ENCODE data around the gene IQSEC3. TPM values are rescaled to one million over a fixed set of nuclear protein-coding genes. Genes with fewer than 3 reads are reported as not detected.

Gene IQSEC3
- polyA plus RNA-seq, 1 donor from 2014 or later = 2.4 TPM

DNA sequence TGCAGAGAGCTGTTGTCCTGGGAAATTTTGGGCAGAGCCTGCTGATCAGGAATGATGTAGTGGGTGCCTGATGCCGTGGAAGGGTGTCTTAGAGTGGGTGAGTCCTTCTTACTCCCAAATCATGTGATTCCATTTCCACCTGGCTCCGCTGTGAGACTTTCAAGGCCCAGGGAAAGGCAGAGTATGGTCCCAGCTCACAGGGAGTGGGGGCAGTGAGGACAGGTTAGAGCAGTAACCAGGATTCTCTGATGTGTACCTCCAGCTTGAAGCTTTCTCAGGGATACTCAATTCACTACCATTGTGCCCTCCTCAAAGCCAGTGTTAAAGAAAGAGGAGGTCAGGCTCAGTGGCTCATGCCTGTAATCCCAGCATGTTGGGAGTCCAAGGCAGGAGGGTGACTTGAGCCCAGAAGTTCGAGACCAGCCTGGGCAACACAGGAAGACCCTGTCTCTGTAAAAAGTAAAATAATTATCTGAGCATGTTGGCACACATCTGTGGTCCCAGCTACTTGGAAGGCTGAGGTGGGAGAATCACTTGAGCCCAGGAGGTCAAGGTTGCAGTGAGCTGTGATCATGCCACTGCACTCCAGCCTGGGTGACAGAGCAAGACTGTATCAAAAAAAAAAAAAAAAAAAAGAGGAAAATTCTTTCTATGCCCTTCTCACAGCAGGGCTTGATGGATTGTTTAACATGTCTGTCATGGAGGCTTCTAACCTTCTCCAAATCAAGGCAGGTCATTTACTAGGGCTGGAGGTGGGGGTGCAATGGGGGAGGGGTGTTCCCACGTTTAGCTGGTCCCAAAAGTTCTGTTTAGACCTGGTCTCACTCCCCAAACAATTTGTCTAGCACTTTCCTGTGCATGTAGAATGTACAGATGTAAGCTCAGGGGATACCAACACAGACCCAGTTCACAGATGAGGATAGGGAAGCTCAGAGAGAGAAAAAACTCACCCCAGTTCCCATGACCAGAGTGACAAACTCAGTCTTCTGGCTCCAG, 12.5 kb upstream of the IQSEC3 start:
- no peaks in the 10 kb centered on the region for H3K9me3 ChIP-seq (ENCODE audit: low read length)
- no peak overlapping the region for H3K4me2 ChIP-seq (ENCODE audit: low read length)
- H3K27ac ChIP-seq (ENCODE audit: low read length) = no peak overlapping the region
- no peaks in the 10 kb centered on the region for H3F3A ChIP-seq (ENCODE audit: insufficient read depth, low read length, poor library complexity, severe bottlenecking)
- H3K27me3 ChIP-seq (ENCODE audit: insufficient read depth, low read depth, low read length) = no peaks in the 10 kb centered on the region
- no peak for TF ChIP-seq SMC3 (conservative IDR thresholded peaks at IDR 0.05; ENCODE audit: poor library complexity)
- no peak for TF ChIP-seq RAD21 (conservative IDR thresholded peaks at IDR 0.05)
- no peak for TF ChIP-seq TAF1 (IDR thresholded peaks at IDR 0.05; ENCODE audit: low read depth)
- TF ChIP-seq MXI1 (conservative IDR thresholded peaks at IDR 0.05; ENCODE audit: poor library complexity, severe bottlenecking) = no peak
- TF ChIP-seq, protein P1, sequence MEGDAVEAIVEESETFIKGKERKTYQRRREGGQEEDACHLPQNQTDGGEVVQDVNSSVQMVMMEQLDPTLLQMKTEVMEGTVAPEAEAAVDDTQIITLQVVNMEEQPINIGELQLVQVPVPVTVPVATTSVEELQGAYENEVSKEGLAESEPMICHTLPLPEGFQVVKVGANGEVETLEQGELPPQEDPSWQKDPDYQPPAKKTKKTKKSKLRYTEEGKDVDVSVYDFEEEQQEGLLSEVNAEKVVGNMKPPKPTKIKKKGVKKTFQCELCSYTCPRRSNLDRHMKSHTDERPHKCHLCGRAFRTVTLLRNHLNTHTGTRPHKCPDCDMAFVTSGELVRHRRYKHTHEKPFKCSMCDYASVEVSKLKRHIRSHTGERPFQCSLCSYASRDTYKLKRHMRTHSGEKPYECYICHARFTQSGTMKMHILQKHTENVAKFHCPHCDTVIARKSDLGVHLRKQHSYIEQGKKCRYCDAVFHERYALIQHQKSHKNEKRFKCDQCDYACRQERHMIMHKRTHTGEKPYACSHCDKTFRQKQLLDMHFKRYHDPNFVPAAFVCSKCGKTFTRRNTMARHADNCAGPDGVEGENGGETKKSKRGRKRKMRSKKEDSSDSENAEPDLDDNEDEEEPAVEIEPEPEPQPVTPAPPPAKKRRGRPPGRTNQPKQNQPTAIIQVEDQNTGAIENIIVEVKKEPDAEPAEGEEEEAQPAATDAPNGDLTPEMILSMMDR (IDR thresholded peaks at IDR 0.05; ENCODE audit: poor library complexity, severe bottlenecking) = no peak
- TF ChIP-seq EZH2 (IDR thresholded peaks at IDR 0.05; ENCODE audit: borderline replicate concordance, insufficient read depth, low read length, poor library complexity, severe bottlenecking) = no peak
- TF ChIP-seq POLR2AphosphoS5 (IDR thresholded peaks at IDR 0.05) = no peak
- TF ChIP-seq EP300 (conservative IDR thresholded peaks at IDR 0.05; ENCODE audit: poor library complexity, severe bottlenecking) = no peak
- TF ChIP-seq, protein P2, sequence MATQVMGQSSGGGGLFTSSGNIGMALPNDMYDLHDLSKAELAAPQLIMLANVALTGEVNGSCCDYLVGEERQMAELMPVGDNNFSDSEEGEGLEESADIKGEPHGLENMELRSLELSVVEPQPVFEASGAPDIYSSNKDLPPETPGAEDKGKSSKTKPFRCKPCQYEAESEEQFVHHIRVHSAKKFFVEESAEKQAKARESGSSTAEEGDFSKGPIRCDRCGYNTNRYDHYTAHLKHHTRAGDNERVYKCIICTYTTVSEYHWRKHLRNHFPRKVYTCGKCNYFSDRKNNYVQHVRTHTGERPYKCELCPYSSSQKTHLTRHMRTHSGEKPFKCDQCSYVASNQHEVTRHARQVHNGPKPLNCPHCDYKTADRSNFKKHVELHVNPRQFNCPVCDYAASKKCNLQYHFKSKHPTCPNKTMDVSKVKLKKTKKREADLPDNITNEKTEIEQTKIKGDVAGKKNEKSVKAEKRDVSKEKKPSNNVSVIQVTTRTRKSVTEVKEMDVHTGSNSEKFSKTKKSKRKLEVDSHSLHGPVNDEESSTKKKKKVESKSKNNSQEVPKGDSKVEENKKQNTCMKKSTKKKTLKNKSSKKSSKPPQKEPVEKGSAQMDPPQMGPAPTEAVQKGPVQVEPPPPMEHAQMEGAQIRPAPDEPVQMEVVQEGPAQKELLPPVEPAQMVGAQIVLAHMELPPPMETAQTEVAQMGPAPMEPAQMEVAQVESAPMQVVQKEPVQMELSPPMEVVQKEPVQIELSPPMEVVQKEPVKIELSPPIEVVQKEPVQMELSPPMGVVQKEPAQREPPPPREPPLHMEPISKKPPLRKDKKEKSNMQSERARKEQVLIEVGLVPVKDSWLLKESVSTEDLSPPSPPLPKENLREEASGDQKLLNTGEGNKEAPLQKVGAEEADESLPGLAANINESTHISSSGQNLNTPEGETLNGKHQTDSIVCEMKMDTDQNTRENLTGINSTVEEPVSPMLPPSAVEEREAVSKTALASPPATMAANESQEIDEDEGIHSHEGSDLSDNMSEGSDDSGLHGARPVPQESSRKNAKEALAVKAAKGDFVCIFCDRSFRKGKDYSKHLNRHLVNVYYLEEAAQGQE (IDR thresholded peaks at IDR 0.05; ENCODE audit: borderline replicate concordance) = no peak
- H2AFZ ChIP-seq (ENCODE audit: low read depth, low read length) = no peak overlapping the region
- no peaks in the 10 kb centered on the region for H3K36me3 ChIP-seq (ENCODE audit: insufficient read depth, low read length)
- no peaks in the 10 kb centered on the region for H4K20me1 ChIP-seq (ENCODE audit: insufficient read depth)
- H3K4me3 ChIP-seq (ENCODE audit: low read length) = no peak overlapping the region
- H3K9me2 ChIP-seq (ENCODE audit: insufficient read depth, low read length) = no peaks in the 10 kb centered on the region
- no peak overlapping the region for H3K9ac ChIP-seq (ENCODE audit: low read length)
- no peaks in the 10 kb centered on the region for H3K79me2 ChIP-seq (replicated peaks; ENCODE audit: insufficient read depth, low read length)

DNA sequence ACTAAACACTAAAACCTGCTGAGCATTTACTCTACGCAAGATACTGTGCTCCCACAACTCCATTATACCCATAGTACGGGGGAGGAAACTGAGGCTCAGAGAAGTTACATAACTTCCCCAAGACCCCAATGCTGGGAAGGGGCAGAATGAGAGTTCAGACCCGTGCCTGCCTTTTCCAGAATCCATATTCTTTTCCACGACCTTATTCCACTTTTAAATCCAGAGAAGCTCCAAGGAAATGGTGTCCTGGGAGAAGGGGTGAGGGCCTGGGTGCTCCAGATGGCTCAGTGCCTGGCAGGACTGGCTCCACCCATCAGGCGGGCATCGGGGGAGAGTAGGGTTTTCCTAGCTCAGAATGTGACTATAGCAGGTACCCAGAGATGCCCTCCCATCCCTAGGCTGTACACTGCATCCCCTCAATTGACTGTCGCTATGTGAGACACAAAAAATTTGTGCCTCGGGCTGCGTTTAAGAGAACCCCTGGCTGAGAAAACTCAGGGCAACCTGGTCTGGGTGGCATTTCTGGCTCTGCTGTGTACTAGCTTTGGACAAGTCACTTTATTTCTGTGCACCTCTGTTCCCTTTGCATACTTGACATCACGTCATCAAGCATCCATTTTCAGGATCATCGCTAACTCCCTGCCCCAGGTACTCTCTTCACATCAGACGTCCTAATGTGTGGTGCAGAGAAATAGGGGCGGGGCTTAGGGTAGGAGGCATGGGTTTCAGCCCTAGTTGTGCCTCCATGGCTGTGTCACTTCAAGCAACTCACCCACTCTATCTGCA, 11.6 kb upstream of the IQSEC3 start:
- Histone ChIP-seq H3K4me2 (ENCODE audit: low read length) (no peak overlapping the region), H3K4me3 (ENCODE audit: low read length) (no peak overlapping the region), H4K20me1 (ENCODE audit: insufficient read depth) (no peaks in the 10 kb centered on the region), H3K27me3 (ENCODE audit: insufficient read depth, low read depth, low read length) (no peaks in the 10 kb centered on the region), H3K36me3 (ENCODE audit: insufficient read depth, low read length) (no peaks in the 10 kb centered on the region), H3K79me2 (replicated peaks; ENCODE audit: insufficient read depth, low read length) (no peaks in the 10 kb centered on the region), H3K9me3 (ENCODE audit: low read length) (no peaks in the 10 kb centered on the region), H3K9me2 (ENCODE audit: insufficient read depth, low read length) (no peaks in the 10 kb centered on the region), H3K9ac (ENCODE audit: low read length) (no peak overlapping the region), H3K27ac (ENCODE audit: low read length) (no peak overlapping the region), H3F3A (ENCODE audit: insufficient read depth, low read length, poor library complexity, severe bottlenecking) (no peaks in the 10 kb centered on the region), H2AFZ (ENCODE audit: low read depth, low read length) (no peak overlapping the region)
- TF ChIP-seq RAD21 (conservative IDR thresholded peaks at IDR 0.05) (no peak), POLR2AphosphoS5 (IDR thresholded peaks at IDR 0.05) (no peak), MXI1 (conservative IDR thresholded peaks at IDR 0.05; ENCODE audit: poor library complexity, severe bottlenecking) (no peak), TAF1 (IDR thresholded peaks at IDR 0.05; ENCODE audit: low read depth) (no peak), EZH2 (IDR thresholded peaks at IDR 0.05; ENCODE audit: borderline replicate concordance, insufficient read depth, low read length, poor library complexity, severe bottlenecking) (no peak), SMC3 (conservative IDR thresholded peaks at IDR 0.05; ENCODE audit: poor library complexity) (no peak), EP300 (conservative IDR thresholded peaks at IDR 0.05; ENCODE audit: poor library complexity, severe bottlenecking) (no peak)
- TF ChIP-seq, protein P2 (IDR thresholded peaks at IDR 0.05; ENCODE audit: borderline replicate concordance) = no peak
- TF ChIP-seq, protein P1 (IDR thresholded peaks at IDR 0.05; ENCODE audit: poor library complexity, severe bottlenecking) = no peak

Data from neural cell (in vitro differentiated cells).